GM12801 (cell line): ENCODE data around the gene SLC4A8.

Source experiments
- TF ChIP-seq, protein P1 (sequence below): IDR thresholded peaks from one replicate; pipeline ENCODE4 v1.5.1; 2011; ENCODE audit warnings: control low read depth; ENCODE audit not compliant: insufficient read length; ENCODE audit errors: extremely low read depth

SLC4A8 gene

DNA sequence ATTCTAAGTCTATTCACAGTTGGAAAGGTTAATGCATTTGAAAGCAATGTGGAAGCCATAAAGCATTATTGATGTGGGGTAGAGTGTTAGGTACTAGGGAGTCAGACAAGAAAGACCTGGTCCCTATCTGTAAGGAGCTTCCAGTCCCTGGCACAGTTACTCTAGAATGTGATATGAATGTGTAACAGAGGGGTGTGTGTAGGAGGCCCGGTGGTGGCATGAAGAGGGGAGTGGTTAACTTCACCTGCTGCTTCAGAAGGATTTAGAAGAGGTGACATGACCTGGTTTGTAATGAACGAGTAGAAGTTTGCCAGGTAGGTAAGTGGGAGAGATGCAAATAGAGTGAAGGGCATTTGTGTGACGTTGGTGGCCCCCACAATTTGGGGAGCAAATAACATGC is 18.3 kb upstream of the SLC4A8 start:
- TF ChIP-seq, protein P1, sequence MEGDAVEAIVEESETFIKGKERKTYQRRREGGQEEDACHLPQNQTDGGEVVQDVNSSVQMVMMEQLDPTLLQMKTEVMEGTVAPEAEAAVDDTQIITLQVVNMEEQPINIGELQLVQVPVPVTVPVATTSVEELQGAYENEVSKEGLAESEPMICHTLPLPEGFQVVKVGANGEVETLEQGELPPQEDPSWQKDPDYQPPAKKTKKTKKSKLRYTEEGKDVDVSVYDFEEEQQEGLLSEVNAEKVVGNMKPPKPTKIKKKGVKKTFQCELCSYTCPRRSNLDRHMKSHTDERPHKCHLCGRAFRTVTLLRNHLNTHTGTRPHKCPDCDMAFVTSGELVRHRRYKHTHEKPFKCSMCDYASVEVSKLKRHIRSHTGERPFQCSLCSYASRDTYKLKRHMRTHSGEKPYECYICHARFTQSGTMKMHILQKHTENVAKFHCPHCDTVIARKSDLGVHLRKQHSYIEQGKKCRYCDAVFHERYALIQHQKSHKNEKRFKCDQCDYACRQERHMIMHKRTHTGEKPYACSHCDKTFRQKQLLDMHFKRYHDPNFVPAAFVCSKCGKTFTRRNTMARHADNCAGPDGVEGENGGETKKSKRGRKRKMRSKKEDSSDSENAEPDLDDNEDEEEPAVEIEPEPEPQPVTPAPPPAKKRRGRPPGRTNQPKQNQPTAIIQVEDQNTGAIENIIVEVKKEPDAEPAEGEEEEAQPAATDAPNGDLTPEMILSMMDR: no peak

DNA sequence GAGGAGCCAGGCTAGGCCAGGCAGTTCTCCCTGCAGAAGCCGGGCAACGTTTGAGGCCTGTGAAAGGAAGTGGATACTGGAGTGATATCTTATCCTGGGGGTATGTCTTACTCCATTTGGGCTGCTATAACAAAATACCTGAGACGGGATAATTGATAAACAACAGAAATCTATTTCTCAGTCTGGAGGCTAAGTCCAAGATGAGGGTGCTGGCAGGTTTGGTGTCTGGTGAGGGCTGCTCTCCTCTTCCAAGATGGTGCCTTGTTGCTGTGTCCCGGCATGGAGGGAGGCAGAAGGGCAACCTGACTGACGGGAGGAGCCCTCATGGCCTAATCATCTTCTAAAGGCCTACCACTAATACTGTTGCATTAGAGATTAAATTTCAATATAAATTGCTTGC is 17.8 kb upstream of the SLC4A8 start:
- TF ChIP-seq, protein P1: no peak

DNA sequence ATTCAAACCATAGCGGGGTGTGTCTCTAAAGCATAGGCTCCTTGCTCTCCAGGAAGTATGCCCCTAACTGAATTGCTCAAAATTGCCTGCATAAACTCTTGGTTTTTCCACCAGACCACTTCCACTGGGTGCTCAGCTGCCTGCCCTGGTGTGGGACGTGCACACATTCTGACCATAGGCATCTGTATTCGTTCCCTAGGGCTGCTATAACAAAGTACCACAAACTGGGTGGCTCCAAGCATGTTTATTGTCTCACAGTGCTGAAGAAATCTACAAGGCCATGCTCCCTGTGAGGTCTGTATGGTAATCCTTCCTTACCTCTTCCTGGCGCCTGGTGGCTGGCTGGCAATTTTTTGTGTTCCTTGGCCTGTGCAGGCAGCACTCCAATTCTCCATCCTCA is 17.0 kb upstream of the SLC4A8 start:
- TF ChIP-seq, protein P1: no peak

DNA sequence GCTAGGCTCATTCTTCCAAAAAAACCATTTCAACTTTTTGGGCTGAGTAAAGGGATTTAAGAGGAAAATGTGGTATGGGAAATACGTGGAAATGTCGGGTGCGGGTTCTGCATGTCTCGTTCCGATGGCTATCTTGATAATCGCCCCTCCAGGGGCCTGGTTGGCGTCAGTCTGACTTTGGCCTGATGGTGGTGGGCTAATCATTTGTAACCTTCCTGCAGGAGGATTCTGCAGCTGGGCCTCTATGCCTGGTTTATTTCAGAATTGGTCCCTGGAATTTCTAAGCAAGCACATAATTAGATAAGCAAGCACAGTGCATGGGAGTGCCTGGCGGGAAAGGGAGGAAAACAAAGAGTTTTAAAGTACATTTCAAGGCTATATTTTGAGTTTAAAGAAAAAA is 14.8 kb upstream of the SLC4A8 start:
- TF ChIP-seq, protein P1: no peak

DNA sequence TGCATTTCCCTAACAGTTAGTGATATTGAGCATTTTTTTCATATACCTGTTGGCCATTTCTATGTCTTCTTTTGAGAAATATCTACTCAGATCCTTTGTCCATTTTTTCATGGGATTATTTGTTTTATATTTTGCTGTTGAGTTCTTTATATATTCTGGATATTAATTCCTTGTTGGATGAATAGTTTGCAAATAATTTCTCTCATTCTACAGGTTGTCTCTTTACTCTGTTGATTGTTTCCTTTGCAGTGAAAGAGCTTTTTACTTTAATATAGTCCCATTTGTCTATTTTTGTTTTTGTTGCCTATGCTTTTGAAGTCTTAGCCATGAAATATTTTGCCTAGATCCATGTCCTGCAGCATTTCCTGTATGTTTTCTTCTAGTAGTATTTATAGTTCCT is 11.5 kb upstream of the SLC4A8 start:
- TF ChIP-seq, protein P1: no peak

DNA sequence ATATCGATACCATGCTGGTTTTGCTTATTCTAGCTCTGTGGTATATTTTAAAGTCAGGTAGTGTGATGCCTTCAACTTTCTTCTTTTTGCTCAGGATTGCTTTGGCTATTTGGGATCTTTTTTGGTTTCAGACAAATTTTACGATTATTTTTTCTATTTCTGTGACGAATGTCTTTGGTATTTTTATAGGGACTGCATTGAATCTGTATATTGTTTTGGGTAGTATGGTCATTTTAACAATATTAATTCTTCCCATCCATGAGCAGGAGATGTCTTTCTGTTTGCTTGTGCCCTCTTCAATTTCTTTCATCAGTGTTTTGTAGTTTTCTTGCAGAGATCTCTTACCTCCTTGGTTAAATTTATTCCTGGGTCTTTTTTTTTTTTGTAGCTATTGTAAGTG is 10.8 kb upstream of the SLC4A8 start:
- TF ChIP-seq, protein P1: no peak

DNA sequence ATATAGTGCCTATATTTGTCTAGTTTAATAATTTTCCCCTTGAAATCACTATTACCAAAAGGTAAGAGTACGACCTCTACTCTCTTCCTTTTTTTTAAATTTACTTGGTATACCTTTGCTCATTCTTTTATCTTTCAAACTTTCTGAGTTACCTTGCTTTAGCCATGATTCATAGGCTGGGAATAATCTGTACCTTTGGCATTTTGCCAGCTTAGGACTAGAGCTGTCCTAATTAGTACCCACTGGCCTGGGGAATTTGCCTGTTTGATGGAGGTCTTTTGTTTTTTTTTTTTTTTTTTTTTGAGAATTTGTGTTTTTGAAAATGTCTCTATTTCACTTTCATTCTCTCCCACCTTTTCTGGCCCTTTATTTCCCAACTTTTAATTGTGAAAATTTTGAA is 8.7 kb upstream of the SLC4A8 start:
- TF ChIP-seq, protein P1: no peak

DNA sequence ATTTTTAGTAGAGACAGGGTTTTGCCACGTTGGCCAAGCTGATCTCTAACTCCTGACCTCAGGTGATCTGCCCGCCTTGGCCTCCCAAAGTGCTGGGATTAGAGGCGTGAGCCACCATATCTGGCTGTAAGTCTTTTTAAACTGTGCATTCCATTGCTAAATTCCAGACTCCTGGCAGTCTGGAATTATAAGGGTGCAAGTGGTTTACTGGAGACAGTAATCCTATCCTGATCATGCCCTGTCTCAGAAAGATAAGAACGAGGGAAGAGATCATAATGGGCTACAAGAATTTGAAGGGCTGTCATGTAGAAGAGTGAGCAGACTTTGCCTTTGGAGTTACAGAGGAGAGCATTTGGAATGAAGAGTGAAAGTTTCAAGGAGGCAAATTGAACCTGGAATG is 6.8 kb upstream of the SLC4A8 start:
- TF ChIP-seq, protein P1: no peak
